HT1080 (cell line): ENCODE data around the gene B3GLCT. TPM values are rescaled to one million over a fixed set of nuclear protein-coding genes. Genes with fewer than 3 reads are reported as not detected.

ENCODE experiments used
- DNase-seq: peaks from one replicate; pipeline ENCODE4 v3.0.0-alpha.2; 2015; ENCODE audit warnings: low read depth
- total RNA-seq: library from RNA; depleted of rRNA; stranded (reverse); fragments of >200 nt; shearing (Covaris generic); gene quantifications from 2 replicates; pipeline ENCODE4 v1.2.3, GENCODE V29; 2014

B3GLCT gene
- total RNA-seq, 1 experiment from 2014 or later: 15.8 TPM

DNA sequence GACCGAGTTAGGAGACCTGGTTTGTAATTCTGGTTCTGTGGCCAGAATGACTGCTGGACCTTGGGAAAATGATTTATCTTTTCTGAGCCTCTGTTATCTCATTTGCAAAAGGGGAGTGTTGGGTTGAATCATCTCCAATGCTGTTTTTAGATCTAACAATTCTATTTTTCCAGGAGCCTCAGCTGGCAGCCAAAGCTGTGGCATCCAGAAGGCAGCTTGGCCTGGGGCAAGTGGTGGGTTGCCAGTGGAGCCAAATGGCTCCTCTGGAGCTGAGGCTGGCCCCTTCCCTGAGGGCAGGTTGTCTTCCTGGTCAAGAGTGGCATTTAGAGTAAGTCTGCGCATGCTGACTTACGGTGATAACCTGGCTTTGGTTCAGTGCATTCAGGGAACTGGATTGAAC is 21.3 kb downstream of the B3GLCT start:
- DNase-seq: no peak

DNA sequence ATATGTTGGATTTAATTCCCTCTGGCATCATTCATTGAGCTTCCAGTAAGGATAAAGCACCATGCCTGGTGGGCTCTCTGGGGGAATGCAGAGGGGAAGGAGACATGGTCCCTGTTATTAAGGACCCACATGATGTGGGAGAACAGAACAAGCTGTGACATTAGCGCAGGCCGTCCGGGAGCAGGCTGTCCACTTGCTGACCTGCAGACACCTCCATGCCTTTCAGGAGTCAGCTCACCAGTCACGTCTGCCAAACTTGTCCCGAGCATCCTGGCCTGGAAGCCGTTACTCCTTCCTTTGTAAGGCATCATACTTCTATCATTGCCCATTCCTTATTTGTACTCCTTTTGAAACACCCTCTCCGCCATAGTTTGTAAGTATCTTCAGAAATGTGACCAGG is 23.4 kb downstream of the B3GLCT start:
- DNase-seq: no peak

DNA sequence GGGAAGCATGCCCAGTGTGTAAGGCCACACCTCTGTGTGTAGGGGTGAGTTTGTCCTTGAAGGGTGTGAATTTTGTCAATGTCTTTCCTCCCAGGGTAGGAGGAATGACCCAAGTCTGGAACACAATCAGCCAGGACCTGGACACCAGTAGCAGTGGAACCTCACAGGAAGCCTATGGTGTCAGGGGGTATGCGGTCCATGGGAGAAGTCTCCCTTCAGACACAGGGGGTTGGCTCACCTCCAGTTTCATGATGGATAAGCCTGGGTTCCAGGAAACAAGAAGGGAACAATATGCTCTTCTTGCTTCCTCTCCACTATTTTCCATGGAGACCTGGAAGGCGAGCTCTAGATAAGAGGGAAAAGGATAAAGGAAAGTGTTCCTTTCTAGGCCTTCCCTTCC is 23.9 kb downstream of the B3GLCT start:
- no peak for DNase-seq

GRCh38 chr13:31224174-31224669 is 24.4 kb downstream of the B3GLCT start:
- no peak for DNase-seq

- no peak for DNase-seq
Measured at GRCh38 chr13:31224963-31225559, 25.3 kb downstream of the B3GLCT start.

DNA sequence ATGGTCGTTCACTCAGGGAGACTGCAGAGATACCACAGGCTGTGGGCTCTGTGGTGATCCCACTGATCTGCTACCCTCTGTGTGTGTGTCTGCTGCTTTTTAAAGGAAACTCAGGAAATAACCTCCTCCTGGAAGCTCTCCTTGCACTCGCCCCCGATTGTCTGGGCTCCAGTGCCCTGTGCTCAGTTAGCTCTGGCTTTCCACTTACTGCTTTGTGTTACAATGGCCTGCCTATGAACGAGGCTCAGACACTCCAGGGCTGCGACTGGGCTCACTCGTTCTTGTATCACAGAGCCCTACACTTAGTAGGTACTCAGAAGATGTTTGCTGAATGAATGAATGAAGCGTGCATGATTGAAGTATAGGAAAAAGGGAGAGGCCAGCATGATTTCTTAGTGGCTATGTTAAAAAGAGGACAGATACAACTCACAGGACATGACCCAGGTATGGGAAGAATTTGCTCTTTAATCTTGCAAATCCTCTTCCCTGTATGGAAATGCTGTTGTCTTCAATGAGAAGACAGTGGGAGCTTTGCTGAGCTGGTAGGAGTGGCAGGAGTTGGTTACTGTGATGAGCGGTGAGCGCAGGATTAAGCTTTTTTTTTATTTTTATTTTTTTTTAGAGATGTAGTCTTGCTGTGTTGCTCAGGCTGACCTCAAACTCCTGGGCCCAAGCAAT is 26.4 kb downstream of the B3GLCT start:
- DNase-seq: no peak

- DNase-seq: no peak
Measured at GRCh38 chr13:31227063-31227462, 27.3 kb downstream of the B3GLCT start.

GRCh38 chr13:31227870-31228269 is 28.1 kb downstream of the B3GLCT start:
- no peak for DNase-seq

GRCh38 chr13:31234729-31235128 is 35.0 kb downstream of the B3GLCT start:
- DNase-seq: no peak

- peak; percentile 25 for DNase-seq
Measured at GRCh38 chr13:31236211-31236786, 36.5 kb downstream of the B3GLCT start.

GRCh38 chr13:31240921-31241320 is 41.1 kb downstream of the B3GLCT start:
- no peak for DNase-seq

DNA sequence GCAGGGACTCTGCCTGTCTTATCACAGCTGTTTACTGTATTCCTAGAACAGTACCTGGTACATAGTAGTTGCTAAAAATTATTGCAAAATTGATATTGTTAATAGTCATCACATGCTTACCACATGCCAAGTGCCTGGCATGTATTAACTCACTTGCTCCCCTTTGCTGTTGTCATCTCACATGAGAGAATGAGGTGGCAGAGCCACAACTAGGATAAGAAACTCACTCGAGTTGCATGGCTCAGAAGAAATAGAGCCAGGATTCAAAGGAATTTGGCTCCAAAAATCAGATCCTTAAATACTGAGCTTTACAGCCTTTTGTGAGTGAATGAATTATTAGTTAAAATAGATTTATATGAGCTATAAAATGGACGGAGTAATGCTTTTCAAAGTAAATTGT is 42.6 kb downstream of the B3GLCT start:
- no peak for DNase-seq

- no peak for DNase-seq
Measured at GRCh38 chr13:31242916-31243315, 43.1 kb downstream of the B3GLCT start.

DNA sequence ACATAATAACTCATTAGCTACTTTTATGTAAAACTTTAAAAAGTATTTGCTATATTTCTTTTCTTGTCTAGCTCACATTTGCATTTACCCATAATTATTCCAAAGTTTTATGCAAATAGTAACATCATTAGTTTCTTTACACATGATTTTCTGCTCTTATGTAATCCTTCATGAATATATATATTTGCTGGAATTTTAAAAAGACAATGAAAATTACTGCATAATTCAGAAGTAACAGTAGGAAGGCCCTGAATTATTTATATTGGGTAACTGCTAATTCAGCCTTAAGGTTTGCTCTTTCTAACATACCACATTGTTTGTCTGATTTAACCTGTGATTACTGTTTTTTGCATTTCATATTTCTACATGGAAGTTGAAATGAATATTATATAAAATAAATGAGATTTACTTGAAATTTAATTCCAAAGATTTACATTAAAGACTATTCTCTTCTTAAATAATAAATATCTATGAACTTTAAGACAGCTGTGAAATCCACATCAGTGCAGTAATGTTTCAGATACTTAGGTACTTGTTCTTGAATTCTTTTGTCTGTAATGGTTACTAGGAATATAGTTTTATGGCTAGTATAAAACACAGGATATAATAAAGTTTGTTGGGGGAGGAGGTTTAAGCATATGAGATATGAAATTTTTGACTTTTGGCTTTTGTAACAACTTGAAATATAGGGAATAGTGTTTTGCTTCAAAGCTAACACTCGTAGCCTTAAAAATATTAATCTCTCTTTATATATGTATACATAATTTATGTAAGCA is 46.0 kb downstream of the B3GLCT start:
- no peak for DNase-seq

DNA sequence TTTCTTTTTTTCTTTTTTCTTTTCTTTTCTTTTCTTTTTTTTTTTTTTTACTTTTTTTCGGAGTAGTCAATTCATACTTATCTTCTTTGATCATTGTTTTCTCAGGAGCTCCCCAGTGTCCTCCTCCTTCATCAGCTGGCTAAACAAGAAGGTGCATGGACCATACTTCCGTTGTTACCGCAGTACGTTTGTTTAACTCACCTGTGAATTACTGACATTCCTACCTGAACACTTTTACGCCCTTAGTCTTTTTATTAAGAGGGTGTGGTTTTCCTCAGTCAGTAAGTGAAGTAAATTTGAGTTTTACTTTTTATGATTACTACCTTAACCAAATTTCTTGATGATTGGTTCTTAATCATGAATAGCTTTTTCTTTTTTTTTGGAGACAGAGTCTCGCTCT is 47.1 kb downstream of the B3GLCT start:
- DNase-seq: no peak

DNA sequence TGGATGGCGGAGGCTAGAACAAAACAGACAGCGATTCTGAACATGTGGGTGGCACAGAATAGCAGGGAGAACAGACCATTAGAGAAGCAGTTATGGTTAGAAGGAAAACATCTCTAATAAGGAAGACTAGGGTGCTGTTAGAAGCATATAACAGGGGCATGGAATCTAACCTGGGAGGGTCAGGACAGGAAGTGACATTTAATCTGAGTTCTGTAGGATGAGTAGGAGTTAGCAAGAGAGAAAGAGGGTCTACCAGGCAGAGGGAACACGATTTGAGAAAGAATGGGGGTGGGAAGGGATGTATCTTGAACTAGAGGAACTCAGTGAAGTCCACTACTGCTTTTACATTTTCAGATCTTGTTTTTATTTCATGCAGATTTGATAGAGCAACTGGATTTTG is 48.6 kb downstream of the B3GLCT start:
- DNase-seq: no peak

DNA sequence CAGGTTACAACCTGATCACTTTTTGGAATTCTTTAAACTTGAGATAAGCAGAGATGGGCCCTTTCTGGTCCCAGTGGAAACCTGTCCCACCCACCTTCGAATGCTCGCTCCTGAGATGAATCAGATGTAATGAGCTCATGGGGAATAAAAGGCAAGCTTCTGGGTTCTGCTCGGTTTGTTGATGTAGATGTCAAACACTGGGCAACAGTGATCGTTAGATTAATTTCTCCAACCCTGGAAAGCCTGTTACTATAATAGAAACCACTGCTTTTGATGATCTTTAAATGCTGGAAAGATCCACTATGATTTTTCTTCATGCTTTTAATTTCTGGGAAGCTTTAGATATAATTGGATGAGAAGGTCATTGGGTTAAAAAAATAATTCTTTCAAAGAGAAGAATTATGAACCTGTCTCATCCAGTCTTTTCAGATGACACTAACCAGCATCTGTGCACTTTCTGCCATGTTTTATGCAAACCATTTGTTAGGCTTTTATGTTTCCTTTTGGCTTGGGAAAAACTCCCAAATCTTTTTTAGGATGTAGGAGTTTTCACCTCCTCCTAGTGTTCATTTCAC is 49.3 kb downstream of the B3GLCT start:
- DNase-seq: no peak

DNA sequence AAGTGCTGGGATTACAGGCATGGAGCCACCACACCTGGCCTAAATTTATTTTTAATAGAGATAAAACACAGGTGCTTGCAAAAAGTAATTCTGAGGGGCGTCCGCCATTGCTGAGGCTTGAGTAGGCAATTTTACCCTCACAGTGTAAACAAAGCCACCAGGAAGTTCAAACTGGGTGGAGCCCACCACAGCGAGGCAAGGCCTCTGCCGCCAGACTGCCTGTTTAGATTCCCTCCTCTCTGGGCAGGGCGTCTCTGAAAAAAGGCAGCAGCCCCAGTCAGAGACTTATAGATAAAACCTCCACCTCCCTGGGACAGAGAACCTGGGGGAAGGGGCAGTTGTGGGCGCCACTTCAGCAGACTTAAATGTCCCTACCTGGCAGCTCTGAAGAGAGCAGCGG is 50.7 kb downstream of the B3GLCT start:
- no peak for DNase-seq

DNA sequence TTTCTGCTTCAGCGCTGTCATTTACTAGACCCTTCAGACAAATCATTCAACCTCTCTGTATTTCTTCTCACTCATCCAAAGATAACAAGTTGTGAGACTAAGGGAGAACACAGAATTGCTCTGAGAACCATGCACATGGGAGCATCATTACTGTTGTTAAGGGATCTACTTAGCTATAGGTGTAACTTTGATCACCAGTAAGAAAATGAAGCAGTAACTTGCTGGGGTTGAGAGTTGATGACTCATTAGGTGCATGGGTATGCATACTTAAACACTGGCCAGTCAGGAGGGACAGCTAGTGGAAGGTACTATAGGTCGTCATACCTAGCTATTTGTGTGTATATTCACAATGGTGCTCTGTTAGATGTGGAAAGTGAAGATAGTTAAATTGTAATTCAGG is 61.5 kb downstream of the B3GLCT start:
- DNase-seq: no peak

- no peak for DNase-seq
Measured at GRCh38 chr13:31263346-31263745, 63.6 kb downstream of the B3GLCT start.

- peak; percentile 80 for DNase-seq
Measured at GRCh38 chr13:31264151-31264550, 64.4 kb downstream of the B3GLCT start.
